Panc1 (cell line): ENCODE results near the gene GATAD2B. TPM values are rescaled to one million over a fixed set of nuclear protein-coding genes. Genes with fewer than 3 reads are reported as not detected.
A peak's percentile ranks its signal among the peaks of the same experiment; 100 is the strongest.

Experiments used
- ATAC-seq: fragments of 200-7000 bp; cut with Tn5 transposase; 2 replicates; pipeline ENCODE4 v1.9.1; 2020; ENCODE audit warnings: mild to moderate bottlenecking, moderate library complexity
- BruUV-seq: library from RNA; stranded (reverse); fragments of 400-500 nt; replicated peaks from 2 replicates; lab custom pipeline; 2021; lab: Mats Ljungman, UMichigan
- CTCF ChIA-PET: fragments of 300-600 bp; sonication (Branson Sonifier 250); formaldehyde crosslinking; loops from one replicate; lab custom pipeline; 2022; ENCODE audit warnings: antibody characterized with exemption; lab: Charles Lee
- POLR2A ChIA-PET: fragments of 300-600 bp; sonication (Branson Sonifier 250); formaldehyde crosslinking; loops from one replicate; lab custom pipeline; 2022; ENCODE audit warnings: antibody characterized with exemption; lab: Charles Lee
- DNase-seq: peaks from one replicate; pipeline ENCODE4 v3.0.0-alpha.2; 2010; ENCODE audit warnings: low read depth, low spot score
- H3K27ac ChIP-seq: 2 replicates; pipeline ENCODE4 v1.5.1; 2011; ENCODE audit warnings: mild to moderate bottlenecking, low read length, inconsistent platforms
- H3K27me3 ChIP-seq: fragments of 200-500 bp; sonication (Bioruptor generic); 2 replicates; pipeline ENCODE4 v1.6.0; 2014; ENCODE audit warnings: low read length, inconsistent platforms; ENCODE audit not compliant: control insufficient read depth, insufficient read depth
- H3K36me3 ChIP-seq: fragments of 200-500 bp; sonication (Bioruptor generic); 2 replicates; pipeline ENCODE4 v1.5.1; 2014; ENCODE audit warnings: inconsistent platforms, mild to moderate bottlenecking, low read length, moderate library complexity; ENCODE audit not compliant: control insufficient read depth, insufficient read depth
- H3K4me1 ChIP-seq: 2 replicates; pipeline ENCODE4 v1.5.1; 2011; ENCODE audit warnings: inconsistent platforms, mild to moderate bottlenecking, low read length, moderate library complexity; ENCODE audit not compliant: control insufficient read depth, insufficient read depth
- H3K4me3 ChIP-seq, 2 experiments: 2 replicates each; pipeline ENCODE4 v1.5.1; 2011 to 2012; ENCODE audit warnings: low read depth in 2 of 2, low read length in 2 of 2, mild to moderate bottlenecking in 2 of 2, inconsistent platforms in 1 of 2, moderate library complexity in 1 of 2
- H3K9me3 ChIP-seq: fragments of 200-500 bp; sonication (Bioruptor generic); 2 replicates; pipeline ENCODE4 v1.5.1; 2014; ENCODE audit warnings: low read depth, mild to moderate bottlenecking, inconsistent platforms, low read length, moderate library complexity; ENCODE audit not compliant: control insufficient read depth, insufficient read depth
- SIN3A ChIP-seq: IDR thresholded peaks from 2 replicates; pipeline ENCODE4 v1.6.1; 2012; ENCODE audit warnings: low read depth, mild to moderate bottlenecking, low read length, moderate library complexity, borderline replicate concordance; ENCODE audit not compliant: insufficient read depth
- TCF7L2 ChIP-seq: IDR thresholded peaks from 2 replicates; pipeline ENCODE4 v1.6.1; 2011; ENCODE audit warnings: mild to moderate bottlenecking, low read depth, low read length, inconsistent platforms
- in situ Hi-C: cut with HindIII; loops from 2 replicates; pipeline ENCODE4 v1.10.0; 2016; ENCODE audit warnings: low sequenced_read_pairs, low pct_unique_long_range_greater_than_20kb
- intact Hi-C: fragments of 100-400 bp; cut with micrococcal nuclease; formaldehyde crosslinking; loops from one replicate; pipeline ENCODE4 v1.10.0; 2022; ENCODE audit not compliant: unreplicated experiment
- total RNA-seq: library from RNA; stranded (reverse); gene quantifications from one replicate; pipeline ENCODE4 v1.2.1, GENCODE V29; 2021; ENCODE audit not compliant: unreplicated experiment
- TF ChIP-seq, protein P1 (sequence below): fragments of 450-650 bp; IDR thresholded peaks from 2 replicates; pipeline ENCODE4 v1.5.1; 2017; ENCODE audit warnings: mild to moderate bottlenecking
- TF ChIP-seq, protein P2 (sequence below), 2 experiments: IDR thresholded peaks; 2 replicates each; pipeline ENCODE4 v1.6.1; 2011 to 2012; ENCODE audit warnings: low read depth in 2 of 2, control low read depth in 1 of 2, low read length in 1 of 2, mild to moderate bottlenecking in 1 of 2, moderate library complexity in 1 of 2; ENCODE audit not compliant: insufficient read depth in 1 of 2

The GATAD2B gene
- total RNA-seq, 1 experiment from 2014 or later: 47.2 TPM

GRCh38 chr1:153857505-153857904 lies 65.3 kb downstream of the GATAD2B start:
- Histone ChIP-seq H3K4me3 (no peak overlapping the region), H3K9me3 (no peaks in the 10 kb centered on the region), H3K36me3 (no peaks in the 10 kb centered on the region), H3K27ac (no peak overlapping the region), H3K4me1 (no peaks in the 10 kb centered on the region), H3K27me3 (no peaks in the 10 kb centered on the region)
- intact Hi-C loops (no loop called here), in situ Hi-C loops (no loop called here)
- TF ChIP-seq TCF7L2 (no peak), SIN3A (no peak)
- TF ChIP-seq, protein P1, sequence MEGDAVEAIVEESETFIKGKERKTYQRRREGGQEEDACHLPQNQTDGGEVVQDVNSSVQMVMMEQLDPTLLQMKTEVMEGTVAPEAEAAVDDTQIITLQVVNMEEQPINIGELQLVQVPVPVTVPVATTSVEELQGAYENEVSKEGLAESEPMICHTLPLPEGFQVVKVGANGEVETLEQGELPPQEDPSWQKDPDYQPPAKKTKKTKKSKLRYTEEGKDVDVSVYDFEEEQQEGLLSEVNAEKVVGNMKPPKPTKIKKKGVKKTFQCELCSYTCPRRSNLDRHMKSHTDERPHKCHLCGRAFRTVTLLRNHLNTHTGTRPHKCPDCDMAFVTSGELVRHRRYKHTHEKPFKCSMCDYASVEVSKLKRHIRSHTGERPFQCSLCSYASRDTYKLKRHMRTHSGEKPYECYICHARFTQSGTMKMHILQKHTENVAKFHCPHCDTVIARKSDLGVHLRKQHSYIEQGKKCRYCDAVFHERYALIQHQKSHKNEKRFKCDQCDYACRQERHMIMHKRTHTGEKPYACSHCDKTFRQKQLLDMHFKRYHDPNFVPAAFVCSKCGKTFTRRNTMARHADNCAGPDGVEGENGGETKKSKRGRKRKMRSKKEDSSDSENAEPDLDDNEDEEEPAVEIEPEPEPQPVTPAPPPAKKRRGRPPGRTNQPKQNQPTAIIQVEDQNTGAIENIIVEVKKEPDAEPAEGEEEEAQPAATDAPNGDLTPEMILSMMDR: no peak
- ATAC-seq (no peak), DNase-seq (no peak)
- POLR2A ChIA-PET: no interaction called here
- CTCF ChIA-PET: no interaction called here
- TSS peak; percentile 18 for BruUV-seq

- Histone ChIP-seq H3K4me3 (no peak overlapping the region), H3K27me3 (no peaks in the 10 kb centered on the region), H3K36me3 (no peaks in the 10 kb centered on the region), H3K9me3 (no peaks in the 10 kb centered on the region), H3K4me1 (no peaks in the 10 kb centered on the region), H3K27ac (no peak overlapping the region)
- ATAC-seq: no peak
- in situ Hi-C loops (no loop called here), intact Hi-C loops (no loop called here)
- no peak for DNase-seq
- TF ChIP-seq, protein P1: no peak
- TF ChIP-seq TCF7L2 (no peak), SIN3A (no peak)
- TF ChIP-seq, protein P2, sequence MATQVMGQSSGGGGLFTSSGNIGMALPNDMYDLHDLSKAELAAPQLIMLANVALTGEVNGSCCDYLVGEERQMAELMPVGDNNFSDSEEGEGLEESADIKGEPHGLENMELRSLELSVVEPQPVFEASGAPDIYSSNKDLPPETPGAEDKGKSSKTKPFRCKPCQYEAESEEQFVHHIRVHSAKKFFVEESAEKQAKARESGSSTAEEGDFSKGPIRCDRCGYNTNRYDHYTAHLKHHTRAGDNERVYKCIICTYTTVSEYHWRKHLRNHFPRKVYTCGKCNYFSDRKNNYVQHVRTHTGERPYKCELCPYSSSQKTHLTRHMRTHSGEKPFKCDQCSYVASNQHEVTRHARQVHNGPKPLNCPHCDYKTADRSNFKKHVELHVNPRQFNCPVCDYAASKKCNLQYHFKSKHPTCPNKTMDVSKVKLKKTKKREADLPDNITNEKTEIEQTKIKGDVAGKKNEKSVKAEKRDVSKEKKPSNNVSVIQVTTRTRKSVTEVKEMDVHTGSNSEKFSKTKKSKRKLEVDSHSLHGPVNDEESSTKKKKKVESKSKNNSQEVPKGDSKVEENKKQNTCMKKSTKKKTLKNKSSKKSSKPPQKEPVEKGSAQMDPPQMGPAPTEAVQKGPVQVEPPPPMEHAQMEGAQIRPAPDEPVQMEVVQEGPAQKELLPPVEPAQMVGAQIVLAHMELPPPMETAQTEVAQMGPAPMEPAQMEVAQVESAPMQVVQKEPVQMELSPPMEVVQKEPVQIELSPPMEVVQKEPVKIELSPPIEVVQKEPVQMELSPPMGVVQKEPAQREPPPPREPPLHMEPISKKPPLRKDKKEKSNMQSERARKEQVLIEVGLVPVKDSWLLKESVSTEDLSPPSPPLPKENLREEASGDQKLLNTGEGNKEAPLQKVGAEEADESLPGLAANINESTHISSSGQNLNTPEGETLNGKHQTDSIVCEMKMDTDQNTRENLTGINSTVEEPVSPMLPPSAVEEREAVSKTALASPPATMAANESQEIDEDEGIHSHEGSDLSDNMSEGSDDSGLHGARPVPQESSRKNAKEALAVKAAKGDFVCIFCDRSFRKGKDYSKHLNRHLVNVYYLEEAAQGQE (IDR thresholded peaks at IDR 0.05; ENCODE audit: insufficient read depth in 1 of 2, low read depth in 2 of 2, low read length in 1 of 2): no peak
- ChIA-PET CTCF (no interaction called here), POLR2A (no interaction called here)
- BruUV-seq: no TSS peak
Observed at GRCh38 chr1:153856763-153857162, 66.0 kb downstream of the GATAD2B start.
